Mesenchymal stem cell (in vitro differentiated cells and primary cell): Measurements from ENCODE around the gene DOK7.

Source experiments
- DNase-seq: peaks from one replicate; pipeline ENCODE4 v3.0.0-alpha.2; 2013
- H2AFZ ChIP-seq: one replicate; pipeline ENCODE4 v1.6.1; 2013; ENCODE audit warnings: low read depth, mild to moderate bottlenecking, control low read depth, inconsistent platforms, low read length, moderate library complexity
- H2AK5ac ChIP-seq: 2 replicates; pipeline ENCODE4 v1.6.1; 2013; ENCODE audit warnings: low read length, moderate library complexity, mild to moderate bottlenecking, inconsistent platforms; ENCODE audit not compliant: severe bottlenecking
- H2BK120ac ChIP-seq: one replicate; pipeline ENCODE4 v1.6.1; 2013; ENCODE audit warnings: low read depth, mild to moderate bottlenecking, inconsistent platforms, low read length, moderate library complexity
- H2BK12ac ChIP-seq, 2 experiments: one replicate each; pipeline ENCODE4 v1.6.1; 2013; ENCODE audit warnings: inconsistent platforms in 2 of 2, low read length in 2 of 2, mild to moderate bottlenecking in 2 of 2, moderate library complexity in 2 of 2, control low read depth in 1 of 2
- H2BK15ac ChIP-seq: one replicate; pipeline ENCODE4 v1.6.1; 2013; ENCODE audit warnings: mild to moderate bottlenecking, low read depth, inconsistent platforms; ENCODE audit not compliant: poor library complexity, severe bottlenecking
- H2BK5ac ChIP-seq: 2 replicates; pipeline ENCODE4 v1.6.1; 2013; ENCODE audit warnings: low read depth, mild to moderate bottlenecking, low read length, control low read depth, inconsistent platforms; ENCODE audit not compliant: poor library complexity, severe bottlenecking
- H3K14ac ChIP-seq, 2 experiments: one replicate each; pipeline ENCODE4 v1.6.1; 2013; ENCODE audit warnings: inconsistent platforms in 2 of 2, low read length in 2 of 2, control low read depth in 1 of 2, mild to moderate bottlenecking in 1 of 2, moderate library complexity in 1 of 2
- H3K18ac ChIP-seq, 2 experiments: one replicate each; pipeline ENCODE4 v1.6.1; 2013; ENCODE audit warnings: inconsistent platforms in 2 of 2, low read length in 2 of 2, control low read depth in 1 of 2, low read depth in 1 of 2, mild to moderate bottlenecking in 1 of 2
- H3K23ac ChIP-seq, 2 experiments: one replicate each; pipeline ENCODE4 v1.6.1; 2013; ENCODE audit warnings: inconsistent platforms in 2 of 2, low read length in 2 of 2, mild to moderate bottlenecking in 2 of 2, moderate library complexity in 2 of 2, control low read depth in 1 of 2
- H3K27ac ChIP-seq: 2 replicates; pipeline ENCODE4 v1.5.1; 2013; ENCODE audit warnings: mild to moderate bottlenecking, moderate library complexity, low read length, control low read depth, inconsistent platforms; ENCODE audit not compliant: poor library complexity, severe bottlenecking
- H3K27me3 ChIP-seq, 2 experiments: 2 replicates each; pipeline versions ENCODE4 v1.6.1 to v1.7.0; 2013; ENCODE audit warnings: low read length in 2 of 2, mild to moderate bottlenecking in 2 of 2, moderate library complexity in 2 of 2, control low read depth in 1 of 2, inconsistent platforms in 1 of 2; ENCODE audit not compliant: control insufficient read depth in 1 of 2, insufficient read depth in 1 of 2
- H3K36me3 ChIP-seq, 2 experiments: 2 replicates each; pipeline versions ENCODE4 v1.6.1 to v1.7.0; 2013; ENCODE audit warnings: low read length in 2 of 2, control low read depth in 1 of 2, inconsistent platforms in 1 of 2, low read depth in 1 of 2, mild to moderate bottlenecking in 1 of 2; ENCODE audit not compliant: insufficient read depth in 2 of 2, control insufficient read depth in 1 of 2
- H3K4ac ChIP-seq, 2 experiments: one replicate each; pipeline ENCODE4 v1.6.1; 2013; ENCODE audit warnings: inconsistent platforms in 2 of 2, low read length in 2 of 2, mild to moderate bottlenecking in 2 of 2, moderate library complexity in 2 of 2, control low read depth in 1 of 2, low read depth in 1 of 2
- H3K4me1 ChIP-seq: 2 replicates; pipeline ENCODE4 v1.6.1; 2013; ENCODE audit warnings: low read depth, low read length, control low read depth; ENCODE audit not compliant: control insufficient read depth, insufficient read depth
- H3K4me2 ChIP-seq: 2 replicates; pipeline ENCODE4 v1.6.1; 2013; ENCODE audit warnings: low read length, mild to moderate bottlenecking, inconsistent platforms; ENCODE audit not compliant: poor library complexity, severe bottlenecking
- H3K4me3 ChIP-seq, 2 experiments: 2 replicates each; pipeline versions ENCODE4 v1.5.1 to v1.7.0; 2013; ENCODE audit warnings: low read length in 2 of 2, mild to moderate bottlenecking in 2 of 2, control low read depth in 1 of 2, low read depth in 1 of 2; ENCODE audit not compliant: insufficient read depth in 1 of 2
- H3K79me1 ChIP-seq: replicated peaks from 2 replicates; pipeline ENCODE4 v1.6.1; 2013; ENCODE audit warnings: mild to moderate bottlenecking, control low read depth, low read length, inconsistent platforms; ENCODE audit not compliant: poor library complexity, severe bottlenecking
- H3K9ac ChIP-seq: 2 replicates; pipeline ENCODE4 v1.7.0; 2013; ENCODE audit warnings: mild to moderate bottlenecking, low read length, moderate library complexity
- H3K9me3 ChIP-seq: 2 replicates; pipeline ENCODE4 v1.7.0; 2013; ENCODE audit warnings: mild to moderate bottlenecking, low read length; ENCODE audit not compliant: control insufficient read depth
- H4K8ac ChIP-seq: one replicate; pipeline ENCODE4 v1.6.1; 2013; ENCODE audit warnings: inconsistent platforms, mild to moderate bottlenecking, low read length, moderate library complexity
- H4K91ac ChIP-seq: one replicate; pipeline ENCODE4 v1.6.1; 2013; ENCODE audit warnings: mild to moderate bottlenecking, low read length, inconsistent platforms
- WGBS: methylation state at CpG from one replicate; pipeline ENCODE4 v1.1.7; 2013; ENCODE audit warnings: mixed read lengths; 5-methylcytosine and 5-hydroxymethylcytosine counted together

The DOK7 gene

DNA sequence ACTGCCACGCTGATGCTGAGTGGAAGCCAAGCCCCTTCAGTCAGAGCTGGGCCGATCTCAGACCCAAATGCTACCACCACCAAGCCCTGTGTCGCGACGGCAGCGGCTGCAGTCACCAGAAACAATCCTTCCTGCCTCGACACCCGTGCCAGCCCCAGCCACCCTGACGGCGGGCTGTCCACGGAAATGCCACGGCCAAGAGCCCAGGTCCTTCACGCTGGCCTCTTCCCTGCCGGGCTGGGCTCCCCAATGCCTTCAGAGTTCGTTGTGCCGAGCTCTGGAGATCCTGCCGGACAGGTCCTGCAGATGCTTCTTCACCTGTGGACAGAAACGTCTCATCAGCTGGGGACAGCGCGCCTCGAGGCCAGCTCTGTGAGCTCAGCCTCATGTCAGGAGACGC, 49.6 kb downstream of the DOK7 start:
- 97% methylated on average over 22 of the region's 22 CpGs for WGBS
- Histone ChIP-seq H2AFZ (no peak overlapping the region), H3K18ac (no peak overlapping the region), H2BK120ac (no peak overlapping the region), H3K9me3 (no peaks in the 10 kb centered on the region), H3K14ac (no peak overlapping the region), H3K4me2 (no peak overlapping the region), H3K27me3 (no peaks in the 10 kb centered on the region), H3K79me1 (peaks cover 25% of the 10 kb centered on the region), H3K4ac (no peak overlapping the region), H3K23ac (no peak overlapping the region), H3K9ac (no peak overlapping the region), H2AK5ac (no peak overlapping the region), H4K8ac (no peak overlapping the region), H2BK5ac (no peak overlapping the region), H3K4me3 (no peak overlapping the region), H3K4me1 (no peaks in the 10 kb centered on the region), H2BK15ac (no peak overlapping the region), H3K36me3 (peaks cover 88 to 90% of the 10 kb centered on the region in 2 experiments), H4K91ac (no peak overlapping the region), H2BK12ac (no peak overlapping the region), H3K27ac (no peak overlapping the region)
- no peak for DNase-seq

DNA sequence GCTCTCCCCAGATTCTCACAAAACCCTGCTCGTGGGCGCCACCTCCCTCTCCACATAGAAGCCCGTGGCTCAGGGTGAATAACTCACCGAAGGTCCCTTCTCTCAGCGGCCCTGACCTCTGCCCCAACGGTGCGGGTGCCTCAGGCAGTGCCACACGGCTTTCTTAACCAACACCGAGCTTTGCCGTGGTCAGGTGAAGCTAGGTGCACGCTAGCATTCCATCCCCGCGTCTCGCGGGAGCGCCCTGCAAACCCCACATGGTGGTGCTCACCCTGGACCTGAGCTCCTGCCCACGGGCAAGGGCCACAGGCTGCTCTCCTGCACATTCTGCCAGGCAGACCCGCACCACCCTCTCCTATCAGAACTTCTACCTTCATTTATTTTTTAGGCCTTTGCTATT, 50.7 kb downstream of the DOK7 start:
- no peak overlapping the region for H3K18ac ChIP-seq
- no peaks in the 10 kb centered on the region for H3K27me3 ChIP-seq
- H3K23ac ChIP-seq, result no peak overlapping the region
- H2AK5ac ChIP-seq, result no peak overlapping the region
- H3K4me2 ChIP-seq, result no peak overlapping the region
- H3K14ac ChIP-seq, result no peak overlapping the region
- no peak overlapping the region for H2BK15ac ChIP-seq
- peaks cover 22% of the 10 kb centered on the region for H3K79me1 ChIP-seq
- no peak overlapping the region for H3K27ac ChIP-seq
- H4K8ac ChIP-seq, result no peak overlapping the region
- H3K4me3 ChIP-seq, result no peak overlapping the region
- H2BK12ac ChIP-seq, result no peak overlapping the region
- no peak for DNase-seq
- H3K4ac ChIP-seq, result no peak overlapping the region
- WGBS, result 96% methylated on average over 18 of the region's 18 CpGs
- peaks cover 90 to 94% of the 10 kb centered on the region in 2 experiments for H3K36me3 ChIP-seq
- no peak overlapping the region for H2BK120ac ChIP-seq
- no peak overlapping the region for H4K91ac ChIP-seq
- no peak overlapping the region for H2AFZ ChIP-seq
- H3K9me3 ChIP-seq, result no peaks in the 10 kb centered on the region
- no peak overlapping the region for H3K9ac ChIP-seq
- H2BK5ac ChIP-seq, result no peak overlapping the region
- H3K4me1 ChIP-seq, result no peaks in the 10 kb centered on the region

DNA sequence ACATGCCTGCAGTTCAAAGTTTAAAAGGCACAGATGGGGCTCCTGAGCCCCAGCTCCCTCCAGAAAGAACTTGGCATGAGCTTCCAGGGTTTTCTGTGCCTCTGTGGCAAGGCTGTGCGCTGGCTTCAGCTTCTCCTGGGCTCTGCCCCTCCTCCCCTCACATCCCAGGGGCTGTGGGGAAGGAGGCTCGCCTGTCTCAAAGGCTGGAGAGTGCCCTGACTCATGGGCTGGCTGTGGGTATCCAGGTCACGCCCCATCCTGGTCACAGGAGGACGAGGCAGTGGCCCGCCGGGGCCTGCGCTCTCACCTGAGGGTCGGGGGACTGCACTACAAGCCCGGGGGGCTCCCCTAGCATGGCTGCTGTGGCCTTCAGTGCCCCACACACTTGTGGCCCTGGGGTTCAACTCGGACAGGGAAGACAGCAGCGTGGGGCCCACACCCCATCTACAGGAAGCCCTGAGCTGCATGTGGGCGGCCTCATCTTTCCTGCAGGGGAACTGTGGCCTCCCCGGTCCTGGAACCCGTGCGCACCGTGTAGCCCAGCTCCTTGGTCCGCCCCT, 51.2 kb downstream of the DOK7 start:
- Histone ChIP-seq H2BK5ac (no peak overlapping the region), H4K91ac (no peak overlapping the region), H3K23ac (no peak overlapping the region), H3K9me3 (no peaks in the 10 kb centered on the region), H4K8ac (no peak overlapping the region), H3K79me1 (peaks cover 23% of the 10 kb centered on the region), H3K27me3 (no peaks in the 10 kb centered on the region), H2AFZ (no peak overlapping the region), H3K4me2 (no peak overlapping the region), H3K18ac (no peak overlapping the region), H2BK15ac (no peak overlapping the region), H2BK12ac (no peak overlapping the region), H3K4me3 (no peak overlapping the region), H3K4me1 (no peaks in the 10 kb centered on the region), H3K9ac (no peak overlapping the region), H3K4ac (no peak overlapping the region), H2AK5ac (no peak overlapping the region), H3K14ac (no peak overlapping the region), H3K36me3 (peaks cover 92 to 96% of the 10 kb centered on the region in 2 experiments), H3K27ac (no peak overlapping the region), H2BK120ac (no peak overlapping the region)
- DNase-seq, result no peak
- 91% methylated on average over 17 of the region's 17 CpGs for WGBS

DNA sequence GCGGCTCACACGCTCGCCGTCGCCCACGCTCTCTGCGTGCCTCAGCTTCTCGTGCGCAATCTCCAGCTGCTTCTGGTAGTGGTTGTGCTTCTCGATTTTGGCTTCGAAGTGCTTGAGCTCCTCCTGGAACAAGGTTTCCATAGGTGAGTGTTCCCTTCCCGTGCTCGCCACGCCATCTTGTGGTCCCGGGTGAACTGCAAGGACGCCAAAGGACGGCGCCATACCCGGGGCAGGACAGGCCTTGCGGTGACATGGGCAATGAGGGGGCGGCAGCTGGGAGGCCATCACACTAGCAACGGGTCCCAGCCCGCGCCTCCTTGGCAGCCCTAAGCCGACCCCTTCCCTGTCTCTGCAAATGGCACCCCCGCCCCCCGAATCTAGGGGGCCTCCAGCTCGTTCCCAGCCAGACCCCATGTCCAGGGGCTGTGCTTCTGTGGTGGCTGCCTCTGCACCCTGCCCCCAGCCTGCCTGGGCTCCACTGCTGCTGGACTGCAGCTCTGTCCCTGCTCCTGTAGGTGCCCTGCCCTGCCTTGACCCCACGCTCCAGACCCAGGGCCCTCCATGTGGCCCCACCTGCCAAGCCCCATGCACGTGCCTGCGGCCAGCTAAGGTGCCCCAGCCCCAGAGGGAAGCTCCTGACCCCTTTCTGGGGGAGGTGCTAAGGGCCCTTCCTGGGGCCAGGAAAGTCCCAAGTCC, 51.8 kb downstream of the DOK7 start:
- Histone ChIP-seq H3K27me3 (no peaks in the 10 kb centered on the region), H3K4me2 (no peak overlapping the region), H3K14ac (no peak overlapping the region), H4K8ac (no peak overlapping the region), H2AFZ (no peak overlapping the region), H2BK5ac (no peak overlapping the region), H3K9me3 (no peaks in the 10 kb centered on the region), H3K36me3 (peaks cover 92 to 98% of the 10 kb centered on the region in 2 experiments), H4K91ac (no peak overlapping the region), H3K23ac (no peak overlapping the region), H3K4ac (no peak overlapping the region), H3K79me1 (peaks cover 25% of the 10 kb centered on the region), H2AK5ac (no peak overlapping the region), H3K4me1 (no peaks in the 10 kb centered on the region), H2BK15ac (no peak overlapping the region), H3K9ac (no peak overlapping the region), H3K27ac (no peak overlapping the region), H3K18ac (no peak overlapping the region), H2BK120ac (no peak overlapping the region), H3K4me3 (no peak overlapping the region), H2BK12ac (no peak overlapping the region)
- 94% methylated on average over 31 of the region's 31 CpGs for WGBS
- DNase-seq, result no peak
